Psoas muscle (tissue), 8 donors: ENCODE measurements around the gene SLC7A9. TPM values are rescaled to one million over a fixed set of nuclear protein-coding genes. Genes with fewer than 3 reads are reported as not detected.

ENCODE experiments used
- ATAC-seq, 4 donors: fragments of 200-7000 bp; cut with Tn5 transposase; one replicate each; pipeline ENCODE4 v1.9.1; 2020; ENCODE audit warnings: moderate library complexity in 3 of 4, mild to moderate bottlenecking in 2 of 4
- DNase-seq, 2 donors: peaks; one replicate each; pipeline ENCODE4 v3.0.0-alpha.2; 2020
- H3K27ac ChIP-seq: fragments of 200-600 bp; one replicate; pipeline ENCODE4 v1.8.0; 2022
- H3K27me3 ChIP-seq, 3 donors: fragments of 200-600 bp in 1 of 3; one replicate each; pipeline versions ENCODE4 v1.6.1 to v1.8.0; 2013 to 2022; ENCODE audit warnings: low read length in 2 of 3, mild to moderate bottlenecking in 2 of 3, moderate library complexity in 1 of 3; ENCODE audit not compliant: insufficient read depth in 3 of 3
- H3K36me3 ChIP-seq, 2 donors: fragments of 200-600 bp in 1 of 2; one replicate each; pipeline versions ENCODE4 v1.6.1 to v1.8.0; 2013 to 2022; ENCODE audit warnings: low read depth in 1 of 2, mild to moderate bottlenecking in 1 of 2, moderate library complexity in 1 of 2; ENCODE audit not compliant: insufficient read depth in 1 of 2
- H3K4me1 ChIP-seq: fragments of 200-600 bp; one replicate; pipeline ENCODE4 v1.8.0; 2022
- H3K4me3 ChIP-seq: fragments of 200-600 bp; one replicate; pipeline ENCODE4 v1.8.0; 2022; ENCODE audit warnings: mild to moderate bottlenecking
- H3K9me3 ChIP-seq: fragments of 200-600 bp; one replicate; pipeline ENCODE4 v1.8.0; 2022
- CTCF ChIP-seq: fragments of 200-600 bp; IDR thresholded peaks from one replicate; pipeline ENCODE4 v1.8.0; 2022; ENCODE audit warnings: antibody characterized with exemption
- WGBS, 3 donors: extraction: QIAGEN DNeasy Blood & Tissue Kit; methylation state at CpG; one replicate each; pipeline versions ENCODE4 v1.1.6 to v1.1.7; 2013; 5-methylcytosine and 5-hydroxymethylcytosine counted together
- intact Hi-C, 2 donors: fragments of 100-400 bp; cut with DNase I; formaldehyde crosslinking; loops; one replicate each; pipeline versions ENCODE4 v1.11.0 to v1.14.2; 2022
- polyA plus RNA-seq, 3 donors: library from polyadenylated mRNA; stranded (reverse); fragments of 200-250 nt; gene quantifications; one replicate each; pipeline ENCODE4 v1.2.3, GENCODE V29; 2013
- total RNA-seq, 4 donors: library from RNA; stranded (reverse); fragmentation: NEBNext Ultra II Directional in 2 of 4; extraction: Animal tissue kit (Norgen Biotek cat#: 25700) in 2 of 4; gene quantifications; one replicate each; pipeline versions ENCODE4 v1.2.1 to v1.2.4, GENCODE V29; 2021 to 2023
- donor health status: healthy with polysubstance abuse.
- donor health status: DM: no; HTN: no; CAD: no; lungs with moderate emphysema.
- donor health status: Bipolar disorder and iron deficiency.
- donor health status: healthy.
- donor health status: DM: yes; HTN: yes; CAD: no.
- donor health status: DM: no; HTN: no; CAD: no.
- donor health status: DM: no; HTN: no; CAD: no.
- donor health status: DM: yes; HTN: yes; CAD: no.

Gene SLC7A9
- total and polyA plus RNA-seq, 7 donors = 0.10 to 0.36 (median 0.17) TPM; not detected in 3

- TF ChIP-seq CTCF = no peak
- Histone ChIP-seq H3K9me3 (no peaks in the 10 kb centered on the region), H3K36me3 (peaks cover 0 to 12% of the 10 kb centered on the region in 2 donors), H3K27ac (no peak overlapping the region), H3K4me1 (no peaks in the 10 kb centered on the region), H3K27me3 (no peaks in the 10 kb centered on the region), H3K4me3 (no peak overlapping the region)
- intact Hi-C loops = no loop called here
- peak in 1 of 2 donors; percentile 10 for DNase-seq
- ATAC-seq = no peak
- WGBS, 3 donors = 85 to 95% (median 90%) methylated on average over 9 of the region's 9 CpGs
These were observed 7.9 kb upstream of the SLC7A9 start for GRCh38 chr19:32877323-32877912.

- intact Hi-C loops = no loop called here
- 77 to 83% (median 78%) methylated on average over 12 of the region's 12 CpGs for WGBS, 3 donors
These were observed 7.3 kb upstream of the SLC7A9 start for GRCh38 chr19:32876919-32877285.

GRCh38 chr19:32876236-32876918, 6.8 kb upstream of the SLC7A9 start:
- Histone ChIP-seq H3K27ac (no peak overlapping the region), H3K4me3 (no peak overlapping the region), H3K36me3 (peaks cover 0 to 12% of the 10 kb centered on the region in 2 donors), H3K9me3 (no peaks in the 10 kb centered on the region), H3K4me1 (no peaks in the 10 kb centered on the region), H3K27me3 (no peaks in the 10 kb centered on the region)
- intact Hi-C loops = no loop called here
- no peak for ATAC-seq
- no peak for TF ChIP-seq CTCF
- DNase-seq = no peak
- WGBS, 3 donors = 83 to 86% (median 84%) methylated on average over 9 of the region's 9 CpGs

More at GRCh38 chr19:32876919-32877285, 7.3 kb upstream of the SLC7A9 start:
- no peak for TF ChIP-seq CTCF
- Histone ChIP-seq H3K4me1 (no peaks in the 10 kb centered on the region), H3K27ac (no peak overlapping the region), H3K27me3 (no peaks in the 10 kb centered on the region), H3K4me3 (no peak overlapping the region), H3K36me3 (peaks cover 0 to 12% of the 10 kb centered on the region in 2 donors), H3K9me3 (no peaks in the 10 kb centered on the region)
- no peak for ATAC-seq
- no peak for DNase-seq

GRCh38 chr19:32875428-32875827, 5.9 kb upstream of the SLC7A9 start:
- Histone ChIP-seq H3K36me3 (peaks cover 0 to 12% of the 10 kb centered on the region in 2 donors), H3K9me3 (no peaks in the 10 kb centered on the region), H3K27ac (no peak overlapping the region), H3K4me3 (no peak overlapping the region), H3K27me3 (no peaks in the 10 kb centered on the region), H3K4me1 (no peaks in the 10 kb centered on the region)
- ATAC-seq = no peak
- WGBS, 3 donors = 60 to 65% (median 64%) methylated on average over 7 of the region's 7 CpGs
- intact Hi-C loops = no loop called here
- DNase-seq = peak in 1 of 2 donors; percentile 18
- no peak for TF ChIP-seq CTCF
